Occipital lobe (tissue), 2 donors: ENCODE data around the gene COL3A1. TPM values are rescaled to one million over a fixed set of nuclear protein-coding genes. Genes with fewer than 3 reads are reported as not detected.

Experiments
- DNase-seq: peaks from one replicate; lab custom pipeline; 2025; lab: John Stamatoyannopoulos, UW
- total RNA-seq: library from RNA; depleted of rRNA; stranded (reverse); fragments of >200 nt; gene quantifications from one replicate; pipeline ENCODE4 v1.2.3, GENCODE V29; 2014

The COL3A1 gene
- total RNA-seq: 129 TPM

DNA sequence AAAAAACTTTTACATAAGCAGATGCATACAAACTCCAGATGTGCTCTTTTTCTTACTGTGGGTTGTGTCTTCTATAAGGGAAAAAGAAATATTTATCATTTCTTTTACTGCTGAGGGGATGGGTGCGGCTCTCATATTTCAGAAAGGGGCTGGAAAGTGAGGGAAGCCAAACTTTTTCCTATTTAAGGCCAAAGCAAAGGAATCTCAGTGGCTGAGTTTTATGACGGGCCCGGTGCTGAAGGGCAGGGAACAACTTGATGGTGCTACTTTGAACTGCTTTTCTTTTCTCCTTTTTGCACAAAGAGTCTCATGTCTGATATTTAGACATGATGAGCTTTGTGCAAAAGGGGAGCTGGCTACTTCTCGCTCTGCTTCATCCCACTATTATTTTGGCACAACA, at the start of gene COL3A1:
Gene COL3A1, plus strand, starts transcription at position 210 of the 400 bp plus-strand sequence. Its CDS starts 117 bp downstream, at position 327.
- no peak for DNase-seq

DNA sequence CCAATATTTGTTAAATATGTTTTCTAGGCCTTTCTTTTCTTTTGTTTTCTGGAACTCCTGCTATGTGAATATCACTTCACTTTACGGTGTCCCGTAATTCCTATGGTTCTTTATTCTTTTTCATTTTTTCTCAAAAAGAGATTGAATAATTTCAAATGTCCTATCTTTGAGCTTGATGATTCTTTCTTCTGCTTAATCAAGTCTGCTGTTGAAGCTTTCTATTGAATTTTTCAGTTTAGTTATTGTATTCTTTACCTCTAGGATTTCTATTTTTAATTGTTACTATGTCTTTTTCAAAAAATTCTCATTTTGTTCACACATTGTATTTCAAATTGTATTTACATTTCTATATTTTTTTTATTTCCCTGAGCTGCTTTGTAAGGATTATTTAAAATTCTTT, 45.5 kb upstream of the COL3A1 start:
- DNase-seq: no peak

DNA sequence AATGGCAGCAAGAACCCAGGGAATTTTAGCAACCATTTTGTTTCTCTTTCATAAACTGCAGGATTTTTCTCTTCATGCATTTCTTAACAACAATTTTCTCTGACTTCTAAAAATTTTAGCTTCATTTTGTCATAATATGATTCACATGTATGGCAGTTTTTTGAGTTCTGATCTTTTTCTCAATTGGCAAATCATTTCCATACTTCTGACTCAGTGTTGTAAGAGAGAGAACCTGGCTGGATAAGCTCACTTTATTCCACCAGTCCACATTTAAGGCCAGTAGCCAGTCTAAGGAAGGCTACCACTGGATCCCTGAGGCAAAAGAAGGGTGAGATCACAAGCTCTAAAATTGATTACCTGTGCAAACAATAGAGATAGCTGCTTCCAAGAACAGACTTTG, 42.8 kb upstream of the COL3A1 start:
- DNase-seq: no peak

DNA sequence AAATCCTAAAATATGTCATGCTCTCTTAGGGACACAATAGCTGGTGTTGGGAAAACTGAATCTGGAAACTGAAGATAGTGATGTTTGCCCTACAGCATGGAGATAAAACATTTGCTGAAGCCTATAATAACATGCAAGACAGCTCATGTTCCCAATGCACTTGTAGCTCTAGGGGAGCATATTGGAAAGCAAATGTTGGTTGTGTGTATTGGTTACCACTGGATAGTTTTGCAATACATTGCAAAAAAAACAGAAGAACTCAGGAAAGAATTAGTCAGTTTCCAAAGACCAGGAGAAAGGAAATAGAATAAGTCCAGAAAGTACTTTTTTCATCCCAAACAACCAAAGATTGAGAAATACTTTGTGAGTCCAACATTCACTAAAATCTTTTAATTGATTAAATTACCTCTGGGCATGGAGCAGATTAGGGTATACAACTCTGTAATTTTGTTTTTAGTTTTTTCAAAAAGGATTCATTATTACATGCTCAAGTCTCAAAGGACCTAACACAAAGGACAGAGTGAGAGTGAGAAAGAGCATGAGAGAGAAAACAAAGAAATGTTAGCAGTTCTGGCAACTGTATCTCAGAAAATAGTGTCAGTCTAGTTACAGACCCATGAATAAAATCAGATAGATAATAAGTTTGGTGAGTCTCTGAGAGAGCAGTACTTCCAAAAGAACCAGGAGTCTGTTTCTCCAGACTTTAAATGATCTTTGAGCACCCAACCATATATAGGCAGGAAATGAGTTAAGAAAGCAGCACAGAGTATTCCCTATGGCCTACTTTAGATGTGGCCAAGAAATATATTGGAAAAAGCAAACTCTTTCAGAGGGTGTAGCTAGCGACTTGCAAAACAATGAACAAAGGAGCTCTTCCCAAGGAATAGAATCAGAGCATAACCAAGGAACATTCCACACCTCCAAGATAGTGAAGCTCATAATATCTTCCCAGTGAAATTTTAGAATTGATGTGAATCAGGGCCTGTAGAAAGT, 36.6 kb upstream of the COL3A1 start:
- DNase-seq: no peak

DNA sequence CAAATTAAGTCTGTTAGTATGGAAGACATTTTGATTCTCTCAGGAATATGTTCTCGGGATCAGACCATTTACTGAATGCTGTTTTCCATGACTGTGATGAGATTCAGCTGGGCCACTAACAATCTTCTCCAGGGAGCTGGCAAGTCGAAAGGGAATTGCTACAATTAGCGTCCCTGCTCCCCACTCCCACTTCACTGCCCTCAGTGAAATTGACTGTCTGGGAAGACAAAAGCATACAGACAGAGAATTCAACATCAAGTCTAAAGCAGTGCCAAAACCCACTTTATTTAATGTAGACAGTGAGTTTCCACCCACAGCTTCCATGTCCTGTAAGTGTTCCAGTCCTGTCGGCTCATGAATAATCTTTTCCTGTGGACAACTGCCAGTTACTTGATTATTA, 34.0 kb upstream of the COL3A1 start:
- no peak for DNase-seq

DNA sequence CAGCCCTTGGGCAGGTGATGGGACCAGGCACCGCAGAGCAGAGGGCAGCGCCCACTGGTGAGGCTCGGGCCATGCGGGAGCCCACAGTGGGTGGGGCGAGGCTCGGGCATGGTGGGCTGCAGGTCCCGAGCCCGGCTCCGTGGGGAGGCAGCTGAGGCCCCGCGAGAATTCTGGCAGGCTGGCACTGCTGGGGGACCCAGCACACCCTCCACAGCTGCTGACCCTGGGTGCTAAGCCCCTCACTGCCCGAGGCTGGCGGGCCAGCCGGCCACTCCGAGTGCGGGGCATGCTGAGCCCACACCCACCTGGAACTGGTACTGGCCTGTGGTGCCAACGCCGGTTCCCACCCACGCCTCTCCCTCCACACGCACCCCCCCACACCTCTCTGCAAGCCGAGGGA, 29.7 kb upstream of the COL3A1 start:
- no peak for DNase-seq

DNA sequence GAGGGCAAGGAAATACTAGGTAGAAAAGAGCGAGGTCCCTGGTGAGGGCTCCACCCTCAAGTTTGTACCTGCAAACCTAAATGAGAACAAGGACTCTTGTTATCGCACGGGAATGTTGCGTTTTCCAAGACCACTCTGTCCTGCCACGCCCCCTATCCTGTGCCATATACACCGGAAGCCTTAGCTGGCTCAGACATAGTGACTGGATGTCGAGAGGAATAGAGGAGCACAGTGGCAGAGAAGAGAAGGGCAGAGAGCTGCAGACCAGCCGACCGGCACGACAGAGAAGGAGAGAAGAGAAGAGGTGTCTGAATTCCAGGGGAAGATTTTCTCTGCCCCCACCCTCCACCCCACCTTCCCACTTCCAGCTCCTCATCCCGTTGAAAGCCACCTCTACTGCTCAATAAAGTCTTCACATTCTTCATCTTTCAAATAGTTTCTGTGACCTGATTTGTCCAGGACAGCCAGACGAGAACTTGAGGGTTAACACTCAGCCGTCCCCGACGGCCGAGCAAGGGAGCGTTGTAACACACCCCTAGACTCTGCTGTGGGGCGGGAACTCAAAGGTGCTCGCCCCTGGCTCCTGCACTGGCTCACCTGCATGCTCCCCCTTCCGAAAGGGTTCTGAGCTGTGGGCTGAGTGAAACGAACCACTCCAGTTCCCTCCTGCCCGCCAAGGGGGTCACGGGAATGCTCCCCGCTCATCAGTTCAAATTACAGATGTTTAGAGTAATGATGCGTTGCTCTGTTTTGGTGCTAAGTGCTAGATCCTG, 24.9 kb upstream of the COL3A1 start:
- DNase-seq: no peak

DNA sequence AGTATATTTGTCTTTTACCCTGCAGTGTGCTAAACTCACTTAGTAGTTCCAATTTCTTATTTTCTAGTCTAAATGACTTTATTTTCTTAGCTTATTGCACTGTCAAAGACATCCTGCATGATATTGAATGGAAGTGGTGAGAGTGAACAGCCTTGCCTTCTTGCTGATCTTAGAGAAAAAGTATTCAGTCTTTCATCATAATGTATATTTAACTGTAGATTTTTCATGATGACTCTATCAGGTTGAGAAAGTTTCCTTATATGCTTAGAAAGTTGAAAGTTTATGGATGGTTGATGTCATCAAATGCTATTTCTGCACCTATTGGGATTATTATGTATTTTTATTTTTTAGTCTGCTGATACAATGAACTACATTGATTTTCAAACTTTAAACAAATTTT, 21.3 kb upstream of the COL3A1 start:
- DNase-seq: no peak

DNA sequence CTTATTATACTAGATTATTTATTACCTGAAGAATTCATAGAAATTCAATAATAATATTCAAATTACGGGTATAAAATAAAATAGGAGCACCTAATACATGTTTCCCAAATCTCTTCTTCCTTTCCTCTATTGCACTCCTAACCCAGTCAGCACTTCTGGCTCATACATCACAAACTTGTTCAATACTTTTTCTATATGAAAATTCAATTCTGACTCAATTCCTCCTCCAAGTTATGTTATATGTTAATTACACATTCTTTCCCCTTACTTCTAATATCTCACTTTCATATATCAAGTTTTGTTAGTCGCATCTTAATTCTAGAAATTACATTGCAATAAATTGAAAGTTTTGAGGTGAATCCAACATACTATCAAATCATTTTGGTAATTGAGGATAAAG, 17.9 kb upstream of the COL3A1 start:
- no peak for DNase-seq

DNA sequence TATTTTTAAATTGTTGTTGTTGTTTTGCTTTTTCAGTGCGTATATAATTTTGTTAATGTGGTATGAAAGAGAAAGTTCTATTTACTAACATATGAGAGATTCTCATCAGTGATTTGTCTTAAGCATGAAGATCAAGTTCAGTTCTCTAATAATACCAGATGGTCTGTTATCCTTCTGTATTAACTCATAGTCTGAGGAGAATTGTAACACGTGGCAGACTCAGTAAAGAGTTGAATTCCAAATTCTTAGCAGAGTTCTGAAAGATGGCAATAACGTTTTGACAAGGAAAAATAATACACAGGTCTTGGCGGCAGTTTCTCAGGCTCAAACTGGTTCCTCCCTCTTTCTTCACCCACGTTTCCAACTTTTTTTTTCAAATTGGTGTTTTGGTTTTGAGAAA, 17.2 kb upstream of the COL3A1 start:
- no peak for DNase-seq

DNA sequence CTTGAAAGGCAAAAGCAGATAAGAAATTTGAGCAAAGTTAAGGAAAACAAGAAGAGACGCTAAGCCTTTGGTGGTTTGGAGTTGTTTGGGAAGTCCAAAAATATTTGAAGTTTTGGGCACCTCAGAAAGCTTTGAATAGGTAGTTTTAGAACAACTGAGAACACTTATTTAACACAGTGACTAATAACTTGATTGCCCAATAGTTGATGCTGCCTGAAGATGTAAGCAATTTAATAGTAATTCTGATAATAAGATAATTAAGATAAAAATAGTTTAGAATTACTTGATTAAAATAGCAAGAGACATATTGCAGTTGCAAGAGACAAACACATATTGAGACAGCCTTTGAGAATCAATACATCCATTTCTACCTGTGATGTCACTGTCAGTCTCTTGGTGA, 16.5 kb upstream of the COL3A1 start:
- DNase-seq: no peak

DNA sequence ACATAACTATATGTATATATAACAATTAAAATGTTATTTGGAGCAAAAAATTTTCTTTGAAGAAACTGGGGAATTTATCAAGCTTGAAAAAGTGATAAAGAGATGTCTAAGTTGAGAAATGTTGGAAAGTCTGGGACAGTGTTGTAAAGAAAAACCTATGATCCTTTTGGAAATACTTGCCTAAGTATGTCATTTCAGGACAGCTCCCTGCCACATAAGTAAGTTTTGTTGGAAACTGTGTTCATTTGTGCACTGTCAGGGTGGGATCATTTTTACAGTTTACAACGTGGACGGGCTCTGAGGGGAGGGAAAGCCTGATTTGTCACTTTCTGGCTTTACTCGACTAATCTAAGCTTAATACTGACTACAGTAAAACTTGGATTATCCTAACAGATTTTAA, 10.4 kb upstream of the COL3A1 start:
- no peak for DNase-seq

DNA sequence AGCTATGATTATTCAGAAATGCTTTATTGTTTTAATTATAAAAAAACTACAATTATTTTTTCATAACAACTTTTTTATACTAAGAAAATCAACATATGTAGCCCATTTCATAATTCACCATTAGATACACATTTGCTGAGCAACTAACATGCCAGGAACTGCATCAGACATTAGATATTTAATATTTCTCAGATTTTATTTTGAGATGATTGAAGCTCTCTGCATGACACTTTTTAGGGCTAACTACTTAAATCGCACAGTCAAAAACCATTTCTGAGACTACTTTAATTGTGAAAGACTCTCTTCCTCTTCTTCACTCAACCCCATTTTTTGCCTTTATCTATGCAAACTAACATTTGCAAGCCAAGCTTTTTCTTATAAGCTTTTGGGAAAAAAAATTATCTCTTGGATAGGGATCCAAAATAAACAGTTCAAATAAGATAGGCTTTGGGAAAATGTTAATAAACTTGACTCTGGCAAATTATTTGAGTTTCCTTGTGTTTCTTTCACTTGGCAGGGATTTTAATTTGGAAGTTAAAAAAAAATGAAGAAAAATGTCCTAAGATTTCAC, 9.1 kb upstream of the COL3A1 start:
- no peak for DNase-seq

DNA sequence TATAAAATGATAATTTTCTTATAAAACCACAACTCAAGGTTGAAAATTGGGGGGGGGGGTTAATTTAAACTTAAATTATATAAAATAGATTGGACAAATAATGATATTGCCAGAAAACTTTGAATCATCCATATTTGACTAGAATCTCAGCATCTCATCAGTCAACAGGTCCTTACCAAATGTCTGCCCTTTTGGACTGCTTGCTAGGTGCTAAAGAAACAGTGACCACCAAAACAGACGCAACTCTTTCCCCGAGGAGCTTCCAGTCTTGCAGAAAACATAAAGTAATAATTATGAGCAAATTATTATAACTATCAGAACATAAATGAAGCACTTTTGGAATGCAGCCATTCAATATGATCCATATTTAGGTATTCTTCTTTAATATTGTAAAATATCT, 8.6 kb upstream of the COL3A1 start:
- no peak for DNase-seq

DNA sequence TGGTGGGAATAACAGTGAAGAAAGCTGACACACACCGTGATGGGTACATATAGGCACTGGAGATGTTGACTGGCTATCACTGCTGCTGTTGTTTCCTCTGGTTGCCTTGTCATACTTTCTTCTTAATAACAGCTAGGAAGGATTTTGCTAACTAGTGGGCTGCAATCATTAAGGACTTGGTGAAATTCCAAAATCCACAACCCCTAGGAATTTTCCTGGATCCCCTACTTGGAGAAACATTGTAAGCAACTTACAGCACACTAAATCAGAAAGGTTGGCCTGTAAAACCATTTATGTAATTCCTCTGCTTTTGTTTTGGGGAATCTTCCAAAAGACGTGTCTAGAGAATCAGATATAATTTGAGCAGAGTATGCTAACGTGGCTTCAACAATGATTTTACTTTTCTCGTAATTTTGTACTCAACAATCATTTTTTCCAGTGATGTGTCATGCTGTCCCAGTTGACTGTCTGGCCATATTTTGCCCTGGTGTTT, 8.0 kb upstream of the COL3A1 start:
- no peak for DNase-seq

DNA sequence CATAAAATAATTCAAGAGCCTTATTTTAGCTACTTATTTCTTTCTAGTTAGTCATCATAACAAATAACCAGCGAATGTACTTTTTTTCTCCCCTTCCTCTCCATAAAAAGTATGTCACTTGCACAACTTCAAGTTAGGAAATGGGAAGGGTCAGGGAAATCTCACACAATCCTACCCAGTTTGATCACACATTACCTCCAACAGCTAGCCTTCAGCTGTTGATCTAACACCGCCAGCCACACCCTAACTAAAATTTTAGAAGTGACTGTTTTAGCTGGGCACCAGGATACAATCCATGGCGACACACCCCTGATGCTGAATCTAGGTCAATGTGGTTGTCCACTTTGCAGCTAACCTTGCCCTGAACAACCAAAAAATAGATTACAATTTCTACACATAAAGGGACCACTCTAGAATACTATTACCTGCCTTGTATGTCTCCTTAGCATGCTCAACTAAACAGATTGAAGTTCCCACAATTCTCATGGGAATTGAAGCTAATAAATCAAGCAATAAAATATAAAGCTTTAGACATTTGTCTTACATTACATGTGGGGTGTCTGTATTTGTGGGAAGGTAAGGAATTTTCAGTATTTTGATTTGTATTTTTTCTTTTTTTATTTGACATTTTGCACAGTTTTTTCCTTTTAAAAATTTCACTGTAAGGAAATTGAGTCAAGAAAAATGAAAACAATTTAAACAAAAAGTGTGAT, 7.3 kb upstream of the COL3A1 start:
- no peak for DNase-seq

DNA sequence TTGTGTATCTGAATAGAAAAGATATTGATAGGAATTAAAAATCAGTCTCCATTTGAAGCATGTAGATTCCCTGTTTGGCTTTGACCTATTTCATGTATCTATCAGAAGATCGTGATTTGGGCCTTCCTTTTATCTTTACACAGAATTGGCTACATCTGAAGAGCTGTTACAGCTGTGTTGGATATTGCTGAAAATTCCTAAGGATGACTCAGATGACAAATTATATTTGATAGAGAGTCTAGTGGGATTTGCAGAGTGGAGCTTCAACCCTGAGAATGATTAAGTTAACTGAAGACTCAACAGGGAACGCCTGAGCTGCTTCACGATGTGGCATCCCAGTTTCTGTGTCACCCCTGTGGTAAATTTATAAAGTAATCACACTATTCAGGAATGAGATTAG, 4.9 kb upstream of the COL3A1 start:
- DNase-seq: no peak

DNA sequence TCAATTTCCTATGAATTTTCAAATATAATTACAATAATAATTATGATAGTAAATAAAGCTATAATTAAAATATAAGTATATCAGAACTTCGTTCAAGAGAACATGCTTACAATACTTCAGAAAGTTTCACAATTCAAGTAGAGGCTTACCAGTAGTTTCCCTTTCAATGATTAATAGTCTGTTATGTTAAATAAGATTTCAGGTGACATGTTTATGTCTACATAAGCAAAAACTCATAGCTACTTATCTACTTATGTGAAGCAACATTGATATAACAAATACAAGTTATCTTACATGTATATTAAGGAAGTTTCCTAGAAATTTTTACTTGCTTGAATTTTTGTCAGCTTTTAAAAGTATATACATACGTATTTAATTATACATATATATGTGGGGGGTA, 4.5 kb upstream of the COL3A1 start:
- no peak for DNase-seq

DNA sequence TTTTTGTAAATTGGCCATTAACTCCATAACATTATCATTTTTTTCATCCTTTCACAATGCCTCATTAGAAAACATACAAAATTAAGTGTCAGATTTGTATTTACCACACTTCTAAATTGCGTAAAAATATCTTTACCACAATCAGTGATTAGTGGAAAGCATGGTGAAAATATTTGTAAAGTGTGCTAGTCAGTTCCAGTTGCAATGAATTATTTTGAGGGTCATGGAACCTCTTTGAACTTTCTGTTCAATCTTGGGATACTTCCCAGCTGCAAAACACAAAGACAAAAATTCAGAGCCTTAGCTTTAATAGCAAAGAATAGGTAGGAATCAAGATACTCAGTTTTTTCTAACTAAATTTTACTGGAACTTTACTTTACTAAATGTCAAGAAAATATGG, 4.0 kb upstream of the COL3A1 start:
- DNase-seq: no peak

DNA sequence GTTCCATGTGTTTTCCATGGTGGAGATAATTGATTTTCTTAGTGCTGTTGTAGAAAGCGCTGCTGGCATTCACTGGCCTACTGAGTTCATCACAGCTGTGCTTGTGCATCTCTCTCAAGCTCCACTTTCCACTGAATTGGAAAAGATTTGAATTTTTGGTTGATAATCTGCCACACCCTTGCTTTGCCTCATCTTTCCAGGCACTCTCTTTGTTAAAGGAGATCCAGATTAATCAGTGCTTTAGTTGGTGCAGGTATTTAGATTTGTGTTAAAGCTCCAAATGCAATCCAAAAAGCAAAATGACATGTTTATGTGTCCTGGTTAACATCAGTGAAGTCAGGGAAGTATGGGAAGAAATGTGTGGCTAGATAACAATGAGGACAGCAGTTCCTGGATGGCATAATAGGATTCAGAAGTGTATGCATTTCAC, 2.7 kb upstream of the COL3A1 start:
- DNase-seq: no peak

DNA sequence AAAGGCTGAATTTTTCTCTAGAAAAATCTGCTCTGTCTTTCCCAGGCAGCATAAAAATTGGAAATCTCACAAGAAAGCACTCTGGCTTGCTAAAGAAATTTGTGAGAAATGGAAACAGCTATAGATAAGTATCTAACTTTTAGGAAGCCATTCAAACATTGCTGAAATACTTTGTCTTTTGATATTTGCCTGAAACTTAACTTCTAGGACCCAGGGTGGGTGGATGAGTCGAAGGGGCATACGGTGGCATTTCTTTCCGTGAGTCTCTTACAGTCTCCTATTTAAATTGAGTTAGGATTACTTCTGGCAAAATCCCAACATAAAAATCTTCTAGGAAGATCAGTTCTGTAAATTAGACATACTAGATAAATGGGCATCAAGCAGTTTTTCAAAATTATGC, 532 bp upstream of the COL3A1 start:
- DNase-seq: no peak
